Vagina (tissue), 2 donors: ENCODE results near the gene NXPH1. TPM values are rescaled to one million over a fixed set of nuclear protein-coding genes. Genes with fewer than 3 reads are reported as not detected.

ENCODE experiments used
- DNase-seq, 2 donors: peaks; one replicate each; pipeline ENCODE4 v3.0.0-alpha.2; 2017; ENCODE audit errors: extremely low spot score in 2 of 2
- H3K27ac ChIP-seq: fragments of 200-600 bp; sonication (generic); one replicate; pipeline ENCODE4 v1.5.1; 2019
- H3K27me3 ChIP-seq: fragments of 200-600 bp; sonication (generic); one replicate; pipeline ENCODE4 v1.5.1; 2019
- H3K36me3 ChIP-seq, 2 donors: fragments of 200-600 bp; sonication (generic); one replicate each; pipeline ENCODE4 v1.5.1; 2017 to 2019
- H3K4me1 ChIP-seq: fragments of 200-600 bp; sonication (generic); one replicate; pipeline ENCODE4 v1.5.1; 2019
- H3K4me3 ChIP-seq, 2 donors: fragments of 200-600 bp; sonication (generic); 1 replicate in 1 of 2; 2 replicates in 1 of 2; pipeline ENCODE4 v1.5.1; 2016 to 2019
- H3K9me3 ChIP-seq: fragments of 200-600 bp; sonication (generic); one replicate; pipeline ENCODE4 v1.5.1; 2019
- CTCF ChIP-seq, 3 experiments: fragments of 450-650 bp in 2 of 3; fragments of 200-600 bp in 1 of 3; sonication (generic) in 1 of 3; IDR thresholded peaks; one replicate each; pipeline ENCODE4 v1.5.1; 2017 to 2019; ENCODE audit warnings: antibody characterized with exemption in 3 of 3, mild to moderate bottlenecking in 2 of 3, moderate library complexity in 2 of 3
- POLR2A ChIP-seq, 2 donors: fragments of 450-650 bp; IDR thresholded peaks; one replicate each; pipeline ENCODE4 v1.6.1; 2017; ENCODE audit warnings: antibody characterized with exemption in 2 of 2, mild to moderate bottlenecking in 2 of 2, moderate library complexity in 2 of 2
- POLR2AphosphoS5 ChIP-seq, 2 donors: sonication (generic); formaldehyde crosslinking; IDR thresholded peaks; one replicate each; pipeline ENCODE4 v1.9.0; 2017; ENCODE audit warnings: antibody characterized with exemption in 2 of 2, mild to moderate bottlenecking in 2 of 2, low read depth in 1 of 2; ENCODE audit not compliant: insufficient read depth in 1 of 2
- intact Hi-C: fragments of 100-400 bp; cut with DNase I; formaldehyde crosslinking; loops from one replicate; pipeline ENCODE4 v1.15.1; 2023
- total RNA-seq: library from RNA; depleted of rRNA; stranded (reverse); fragments of >200 nt; gene quantifications from one replicate; pipeline ENCODE4 v1.2.3, GENCODE V29; 2016

Gene NXPH1
- total RNA-seq, 1 donor from 2014 or later, result 0.25 TPM

- Histone ChIP-seq H3K4me3 (no peak overlapping the region), H3K27me3 (no peaks in the 10 kb centered on the region), H3K36me3 (no peaks in the 10 kb centered on the region), H3K4me1 (no peaks in the 10 kb centered on the region), H3K9me3 (no peaks in the 10 kb centered on the region), H3K27ac (no peak overlapping the region)
- intact Hi-C loops, result no loop called here
- no peak for DNase-seq
- TF ChIP-seq POLR2AphosphoS5 (IDR thresholded peaks at IDR 0.05; ENCODE audit: insufficient read depth in 1 of 2, low read depth in 1 of 2) (no peak), POLR2A (IDR thresholded peaks at IDR 0.05) (no peak), CTCF (IDR thresholded peaks at IDR 0.05) (no peak)
Measured at GRCh38 chr7:8511855-8512254, 78.4 kb downstream of the NXPH1 start.

- H3K27ac ChIP-seq, result no peak overlapping the region
- H3K9me3 ChIP-seq, result no peaks in the 10 kb centered on the region
- H3K27me3 ChIP-seq, result no peaks in the 10 kb centered on the region
- no peak for DNase-seq
- H3K36me3 ChIP-seq, result no peaks in the 10 kb centered on the region
- TF ChIP-seq POLR2A (IDR thresholded peaks at IDR 0.05) (no peak), POLR2AphosphoS5 (IDR thresholded peaks at IDR 0.05; ENCODE audit: insufficient read depth in 1 of 2, low read depth in 1 of 2) (no peak), CTCF (IDR thresholded peaks at IDR 0.05) (no peak)
- no peaks in the 10 kb centered on the region for H3K4me1 ChIP-seq
- no peak overlapping the region for H3K4me3 ChIP-seq
- intact Hi-C loops, result no loop called here
Measured at GRCh38 chr7:8514781-8515519, 81.5 kb downstream of the NXPH1 start.

- TF ChIP-seq POLR2AphosphoS5 (IDR thresholded peaks at IDR 0.05; ENCODE audit: insufficient read depth in 1 of 2, low read depth in 1 of 2) (no peak), CTCF (IDR thresholded peaks at IDR 0.05) (no peak), POLR2A (IDR thresholded peaks at IDR 0.05) (no peak)
Measured at GRCh38 chr7:8515640-8516185, 82.3 kb downstream of the NXPH1 start.

GRCh38 chr7:8516976-8517375 is 83.6 kb downstream of the NXPH1 start:
- no peak for TF ChIP-seq POLR2A (IDR thresholded peaks at IDR 0.05)
- TF ChIP-seq POLR2AphosphoS5 (IDR thresholded peaks at IDR 0.05; ENCODE audit: insufficient read depth in 1 of 2, low read depth in 1 of 2), result no peak
- no peak for TF ChIP-seq CTCF (IDR thresholded peaks at IDR 0.05)
- Histone ChIP-seq H3K4me3 (no peak overlapping the region), H3K4me1 (no peaks in the 10 kb centered on the region), H3K27me3 (no peaks in the 10 kb centered on the region), H3K27ac (no peak overlapping the region), H3K9me3 (no peaks in the 10 kb centered on the region), H3K36me3 (no peaks in the 10 kb centered on the region)
- no peak for DNase-seq
- intact Hi-C loops, result no loop called here

More at GRCh38 chr7:8515640-8516185, 82.3 kb downstream of the NXPH1 start:
- Histone ChIP-seq H3K36me3 (no peaks in the 10 kb centered on the region), H3K27me3 (no peaks in the 10 kb centered on the region), H3K4me1 (no peaks in the 10 kb centered on the region), H3K9me3 (no peaks in the 10 kb centered on the region), H3K27ac (no peak overlapping the region), H3K4me3 (no peak overlapping the region)
- intact Hi-C loops, result no loop called here
- DNase-seq, result no peak

- TF ChIP-seq POLR2AphosphoS5 (IDR thresholded peaks at IDR 0.05; ENCODE audit: insufficient read depth in 1 of 2, low read depth in 1 of 2), result no peak
- TF ChIP-seq POLR2A (IDR thresholded peaks at IDR 0.05), result no peak
- no peak for TF ChIP-seq CTCF (IDR thresholded peaks at IDR 0.05)
- no peak for DNase-seq
- H3K9me3 ChIP-seq, result no peaks in the 10 kb centered on the region
Measured at GRCh38 chr7:8528311-8528710, 94.9 kb downstream of the NXPH1 start.

More at GRCh38 chr7:8528311-8528710, 94.9 kb downstream of the NXPH1 start:
- Histone ChIP-seq H3K36me3 (no peaks in the 10 kb centered on the region), H3K4me1 (no peaks in the 10 kb centered on the region), H3K27me3 (no peaks in the 10 kb centered on the region), H3K4me3 (no peak overlapping the region), H3K27ac (no peak overlapping the region)
- intact Hi-C loops, result no loop called here
